Ovary (tissue), 3 donors: ENCODE results near the gene KLHL1.

Source experiments
- EP300 ChIP-seq: sonication (generic); formaldehyde crosslinking; IDR thresholded peaks from one replicate; pipeline ENCODE4 v1.6.1; 2017; ENCODE audit warnings: antibody characterized with exemption
- TF ChIP-seq, protein P1 (sequence below), 3 donors: fragments of 450-650 bp in 2 of 3; fragments of 200-600 bp in 1 of 3; IDR thresholded peaks; one replicate each; pipeline versions ENCODE4 v1.5.1 to v1.8.0; 2016 to 2022; ENCODE audit warnings: antibody characterized with exemption in 3 of 3, mild to moderate bottlenecking in 1 of 3
- donor health status: DM: no; HTN: no; CAD: no.

DNA sequence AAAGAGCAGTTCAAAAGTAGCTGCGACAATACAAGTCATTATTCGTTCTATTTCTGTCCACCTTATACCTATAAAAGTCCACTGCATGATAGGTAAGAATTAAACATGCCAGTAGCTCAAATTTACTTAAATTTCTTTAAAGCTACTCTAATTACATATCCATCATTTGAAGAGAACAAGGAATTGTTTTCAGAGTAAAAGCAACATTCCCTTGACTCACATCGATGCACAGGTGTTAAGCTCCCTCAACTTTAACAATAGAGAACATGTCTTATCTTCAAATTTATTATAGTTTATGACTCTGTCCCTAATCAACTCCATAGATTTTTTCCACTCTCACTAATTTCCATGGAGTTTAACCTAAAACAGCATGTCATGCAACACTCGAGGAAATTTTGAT lies 158.1 kb downstream of the KLHL1 start:
- no peak for TF ChIP-seq EP300
- TF ChIP-seq, protein P1, sequence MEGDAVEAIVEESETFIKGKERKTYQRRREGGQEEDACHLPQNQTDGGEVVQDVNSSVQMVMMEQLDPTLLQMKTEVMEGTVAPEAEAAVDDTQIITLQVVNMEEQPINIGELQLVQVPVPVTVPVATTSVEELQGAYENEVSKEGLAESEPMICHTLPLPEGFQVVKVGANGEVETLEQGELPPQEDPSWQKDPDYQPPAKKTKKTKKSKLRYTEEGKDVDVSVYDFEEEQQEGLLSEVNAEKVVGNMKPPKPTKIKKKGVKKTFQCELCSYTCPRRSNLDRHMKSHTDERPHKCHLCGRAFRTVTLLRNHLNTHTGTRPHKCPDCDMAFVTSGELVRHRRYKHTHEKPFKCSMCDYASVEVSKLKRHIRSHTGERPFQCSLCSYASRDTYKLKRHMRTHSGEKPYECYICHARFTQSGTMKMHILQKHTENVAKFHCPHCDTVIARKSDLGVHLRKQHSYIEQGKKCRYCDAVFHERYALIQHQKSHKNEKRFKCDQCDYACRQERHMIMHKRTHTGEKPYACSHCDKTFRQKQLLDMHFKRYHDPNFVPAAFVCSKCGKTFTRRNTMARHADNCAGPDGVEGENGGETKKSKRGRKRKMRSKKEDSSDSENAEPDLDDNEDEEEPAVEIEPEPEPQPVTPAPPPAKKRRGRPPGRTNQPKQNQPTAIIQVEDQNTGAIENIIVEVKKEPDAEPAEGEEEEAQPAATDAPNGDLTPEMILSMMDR (IDR thresholded peaks at IDR 0.05) = no peak
